AG09309 (cell line): ENCODE data around the gene GRAMD1B.
"Not testable (repeated sequence)": the region's sequence is repeated elsewhere in the genome, so short reads cannot be mapped to it uniquely, and the experiment has no call there.

Source experiments
- DNase-seq: peaks from one replicate; pipeline ENCODE4 v3.0.0-alpha.2; 2010; ENCODE audit warnings: low read depth
- H3K4me3 ChIP-seq: 2 replicates; pipeline ENCODE4 v1.5.1; 2011; ENCODE audit warnings: mild to moderate bottlenecking, low read depth, low read length, moderate library complexity; ENCODE audit not compliant: control insufficient read depth
- CTCF ChIP-seq: IDR thresholded peaks from 2 replicates; pipeline ENCODE4 v1.5.1; 2011; ENCODE audit warnings: mild to moderate bottlenecking, low read depth, low read length, inconsistent platforms; ENCODE audit not compliant: insufficient read depth, control insufficient read depth; ENCODE audit errors: missing control alignments

GRAMD1B gene

GRCh38 chr11:123518496-123519054 lies 88.5 kb downstream of the GRAMD1B start:
- no peak for DNase-seq
- no peak for TF ChIP-seq CTCF
- no peak overlapping the region for H3K4me3 ChIP-seq

GRCh38 chr11:123519055-123519796 lies 89.2 kb downstream of the GRAMD1B start:
- no peak overlapping the region for H3K4me3 ChIP-seq
- no peak for TF ChIP-seq CTCF
- no peak for DNase-seq

GRCh38 chr11:123519797-123520193 lies 89.7 kb downstream of the GRAMD1B start:
- DNase-seq = no peak
- no peak overlapping the region for H3K4me3 ChIP-seq
- no peak for TF ChIP-seq CTCF

- not testable (repeated sequence) for DNase-seq, H3K4me3 ChIP-seq
These were observed 90.4 kb downstream of the GRAMD1B start for GRCh38 chr11:123520476-123520875.

GRCh38 chr11:123521001-123521400 lies 90.9 kb downstream of the GRAMD1B start:
- H3K4me3 ChIP-seq = no peak overlapping the region
- DNase-seq = no peak
- TF ChIP-seq CTCF = no peak

- H3K4me3 ChIP-seq = no peak overlapping the region
- TF ChIP-seq CTCF = no peak
- DNase-seq = no peak
These were observed 91.9 kb downstream of the GRAMD1B start for GRCh38 chr11:123521930-123522329.

- no peak for DNase-seq
- TF ChIP-seq CTCF = no peak
- H3K4me3 ChIP-seq = no peak overlapping the region
These were observed 93.5 kb downstream of the GRAMD1B start for GRCh38 chr11:123523539-123523938.
